ENCODE data around the gene LIN7C. TPM values are rescaled to one million over a fixed set of nuclear protein-coding genes. Genes with fewer than 3 reads are reported as not detected.

Gene LIN7C
- total and polyA plus RNA-seq, 9 of the 15 experiments (the other 6 are each of a cell fraction or from before 2014, with no cell fraction given): 10.8 to 52.7 (median 21.5) TPM

DNA sequence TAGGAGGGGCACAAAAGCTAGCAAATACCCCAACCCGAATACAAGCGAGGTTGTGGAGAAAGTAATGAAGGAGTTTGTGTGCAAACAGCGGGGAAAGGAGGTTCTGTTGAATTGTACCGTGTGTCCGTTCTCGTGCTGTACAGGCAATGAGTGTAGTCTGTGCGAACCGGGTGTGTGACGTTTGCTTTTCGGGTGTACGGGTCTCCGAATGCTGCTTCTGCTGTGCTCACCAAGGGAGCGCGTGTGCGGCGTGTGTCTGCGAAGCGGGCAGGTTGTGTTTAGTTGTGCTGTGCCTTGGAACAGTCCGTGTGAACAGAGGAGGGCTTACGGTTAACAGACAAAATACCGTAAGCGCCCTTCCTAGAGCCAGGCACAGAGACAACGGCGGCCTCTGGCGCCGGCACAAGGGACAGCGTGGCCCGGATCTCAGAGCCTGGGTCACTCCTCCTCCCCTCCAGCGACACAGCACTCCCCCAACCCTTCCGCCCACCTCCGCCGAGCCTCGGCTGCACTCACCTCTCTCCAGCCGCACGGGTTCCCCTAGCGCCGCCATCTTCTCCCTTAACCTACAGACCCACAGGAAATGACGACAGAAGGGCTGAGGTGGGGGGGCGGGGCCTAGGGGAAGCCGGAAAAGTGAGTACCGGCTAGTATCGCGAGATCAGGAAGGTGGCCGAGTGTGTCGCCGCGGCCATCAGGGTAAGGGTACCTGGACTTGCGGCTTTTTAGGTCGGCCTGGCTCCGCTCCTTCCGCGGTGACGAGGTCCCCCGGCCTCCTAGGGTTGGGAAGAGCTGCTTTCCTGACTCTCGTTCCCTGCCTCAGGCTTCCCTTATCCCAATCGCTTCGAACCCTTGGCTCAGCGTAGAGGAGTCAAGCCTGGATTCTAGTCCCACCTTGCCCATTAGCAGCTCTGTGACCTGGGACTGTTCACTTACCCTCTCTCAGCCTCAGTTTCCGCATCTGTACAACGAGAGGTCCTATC lies at the start of gene LIN7C (continued):
- TF ChIP-seq, protein P1, sequence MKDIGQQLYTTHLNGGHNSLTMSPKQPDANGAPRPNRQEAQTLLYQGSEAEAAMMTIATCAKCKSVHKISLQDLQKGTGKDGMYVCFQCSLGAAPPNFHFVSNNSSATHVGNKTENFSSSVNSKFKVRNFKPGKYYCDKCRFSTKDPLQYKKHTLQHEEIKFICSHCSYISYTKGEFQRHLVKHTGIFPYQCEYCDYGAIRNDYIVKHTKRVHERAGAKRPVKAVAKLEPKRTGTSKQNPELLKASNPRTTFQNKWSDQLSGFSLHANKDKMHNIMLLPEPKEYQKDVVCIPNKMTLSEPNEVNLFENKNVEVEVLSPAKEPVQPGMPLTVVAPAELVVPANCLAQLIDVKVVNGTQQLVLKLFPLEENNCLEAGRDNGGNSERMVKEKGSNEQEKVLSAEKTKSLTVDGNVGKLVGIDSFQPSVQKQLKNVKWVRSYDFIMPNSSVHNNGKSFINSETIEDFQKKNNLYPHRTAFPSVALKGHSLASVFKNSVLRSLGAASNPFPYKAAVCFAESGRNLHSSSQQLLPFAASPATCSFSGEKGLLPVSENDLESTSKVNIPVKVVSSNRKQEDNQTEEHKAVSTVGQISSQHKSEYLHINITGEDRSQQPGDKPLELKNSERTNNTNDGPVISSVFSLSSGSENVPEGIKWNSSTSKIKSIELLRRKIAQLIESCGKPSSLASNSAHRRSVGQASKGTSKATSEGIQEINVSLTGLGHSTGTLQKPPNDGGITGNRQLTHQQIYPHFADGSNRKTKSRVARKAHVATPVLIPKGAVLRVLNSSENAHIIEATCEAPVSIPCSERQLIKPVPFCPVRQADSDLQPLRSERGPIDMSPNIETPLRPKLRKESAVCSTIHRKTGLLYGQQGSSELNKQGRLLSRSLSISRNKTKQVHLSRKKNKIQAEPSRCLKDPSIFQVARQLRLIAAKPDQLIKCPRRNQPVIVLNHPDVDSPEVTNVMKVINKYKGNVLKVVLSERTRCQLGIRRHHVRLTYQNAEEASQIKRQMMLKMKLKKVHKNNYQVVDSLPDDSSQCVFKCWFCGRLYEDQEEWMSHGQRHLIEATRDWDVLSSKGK (CRISPR knock-in tag; IDR thresholded peaks at IDR 0.05): no peak
- TF ChIP-seq CBX3 (IDR thresholded peaks at IDR 0.05; ENCODE audit: borderline replicate concordance in 1 of 2, low read length in 2 of 2): no peak
- peak; percentile 95 for TF ChIP-seq C11orf30 (IDR thresholded peaks at IDR 0.05; ENCODE audit: low read depth)
- no peak for TF ChIP-seq DIDO1 (tag; IDR thresholded peaks at IDR 0.05; ENCODE audit: low read depth)
- no peak for TF ChIP-seq FOS (IDR thresholded peaks at IDR 0.05; ENCODE audit: extremely low read depth, insufficient read length)
- peak; percentile 54 for TF ChIP-seq PCBP1 (IDR thresholded peaks at IDR 0.05; ENCODE audit: low read depth, low read length, poor library complexity, severe bottlenecking)
- TF ChIP-seq HDAC6 (IDR thresholded peaks at IDR 0.05; ENCODE audit: low read depth, low read length): no peak
- TF ChIP-seq, protein P2, sequence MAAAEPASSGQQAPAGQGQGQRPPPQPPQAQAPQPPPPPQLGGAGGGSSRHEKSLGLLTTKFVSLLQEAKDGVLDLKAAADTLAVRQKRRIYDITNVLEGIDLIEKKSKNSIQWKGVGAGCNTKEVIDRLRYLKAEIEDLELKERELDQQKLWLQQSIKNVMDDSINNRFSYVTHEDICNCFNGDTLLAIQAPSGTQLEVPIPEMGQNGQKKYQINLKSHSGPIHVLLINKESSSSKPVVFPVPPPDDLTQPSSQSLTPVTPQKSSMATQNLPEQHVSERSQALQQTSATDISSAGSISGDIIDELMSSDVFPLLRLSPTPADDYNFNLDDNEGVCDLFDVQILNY (CRISPR knock-in tag; IDR thresholded peaks at IDR 0.05): no peak
- TF ChIP-seq GABPB1 (CRISPR knock-in tag; IDR thresholded peaks at IDR 0.05): peak; percentile 95
- TF ChIP-seq FOXP1 (CRISPR knock-in tag; IDR thresholded peaks at IDR 0.05): 0 out of 2 replicates have a peak, but pooled peaks have one; percentile 75
- TF ChIP-seq KLF10 (CRISPR knock-in tag; IDR thresholded peaks at IDR 0.05): no peak
- TF ChIP-seq, protein P3, sequence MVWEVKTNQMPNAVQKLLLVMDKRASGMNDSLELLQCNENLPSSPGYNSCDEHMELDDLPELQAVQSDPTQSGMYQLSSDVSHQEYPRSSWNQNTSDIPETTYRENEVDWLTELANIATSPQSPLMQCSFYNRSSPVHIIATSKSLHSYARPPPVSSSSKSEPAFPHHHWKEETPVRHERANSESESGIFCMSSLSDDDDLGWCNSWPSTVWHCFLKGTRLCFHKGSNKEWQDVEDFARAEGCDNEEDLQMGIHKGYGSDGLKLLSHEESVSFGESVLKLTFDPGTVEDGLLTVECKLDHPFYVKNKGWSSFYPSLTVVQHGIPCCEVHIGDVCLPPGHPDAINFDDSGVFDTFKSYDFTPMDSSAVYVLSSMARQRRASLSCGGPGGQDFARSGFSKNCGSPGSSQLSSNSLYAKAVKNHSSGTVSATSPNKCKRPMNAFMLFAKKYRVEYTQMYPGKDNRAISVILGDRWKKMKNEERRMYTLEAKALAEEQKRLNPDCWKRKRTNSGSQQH (CRISPR knock-in tag; IDR thresholded peaks at IDR 0.05): 0 out of 2 replicates have a peak, but pooled peaks have one; percentile 7
- no peak for TF ChIP-seq TCFL5 (CRISPR knock-in tag; conservative IDR thresholded peaks at IDR 0.05)
- TF ChIP-seq CBFB (CRISPR knock-in tag; IDR thresholded peaks at IDR 0.05): peak; percentile 81; the same call in 1 of the 2 replicates
- TF ChIP-seq PHF20 (IDR thresholded peaks at IDR 0.05; ENCODE audit: partially characterized antibody): peak; percentile 85
- TF ChIP-seq CC2D1A (IDR thresholded peaks at IDR 0.05): peak; percentile 34; the same call in 1 of the 2 replicates
